ENCODE measurements around the gene MDFIC2. TPM values are rescaled to one million over a fixed set of nuclear protein-coding genes. Genes with fewer than 3 reads are reported as not detected.

The MDFIC2 gene
- total and polyA plus RNA-seq, 4 donors: not detected

- H3K4me3 ChIP-seq (ENCODE audit: low read length in 2 of 2): no peak overlapping the region
- H3K9me3 ChIP-seq (ENCODE audit: control insufficient read depth, low read length): no peaks in the 10 kb centered on the region
- no peak for DNase-seq
- intact Hi-C loops (cut with DNase I): no loop called here
- no peak for ATAC-seq (ENCODE audit: low FRiP score)
- H3K4me1 ChIP-seq (ENCODE audit: control insufficient read depth in 1 of 2, insufficient read depth in 2 of 2, low read length in 2 of 2): no peaks in the 10 kb centered on the region
- H3K27me3 ChIP-seq (ENCODE audit: control insufficient read depth in 1 of 2, insufficient read depth in 2 of 2, low read length in 1 of 2): no peaks in the 10 kb centered on the region
- WGBS, 2 donors: 22 to 25% methylated on average over 12 of the region's 12 CpGs
- H3K27ac ChIP-seq (ENCODE audit: low read depth in 1 of 2, low read length in 2 of 2): no peak overlapping the region
- no peaks in the 10 kb centered on the region for H3K36me3 ChIP-seq (ENCODE audit: control insufficient read depth in 1 of 2, insufficient read depth in 2 of 2, low read length in 1 of 2)
Observed at GRCh38 chr3:70182166-70182565, 130.3 kb downstream of the MDFIC2 start.

GRCh38 chr3:70180664-70181063 is 131.8 kb downstream of the MDFIC2 start:
- H3K4me1 ChIP-seq (ENCODE audit: control insufficient read depth in 1 of 2, insufficient read depth in 2 of 2, low read length in 2 of 2): no peaks in the 10 kb centered on the region
- no peak for DNase-seq
- intact Hi-C loops (cut with DNase I): no loop called here
- H3K27ac ChIP-seq (ENCODE audit: low read depth in 1 of 2, low read length in 2 of 2): no peak overlapping the region
- no peak overlapping the region for H3K4me3 ChIP-seq (ENCODE audit: low read length in 2 of 2)
- H3K9me3 ChIP-seq (ENCODE audit: control insufficient read depth, low read length): no peaks in the 10 kb centered on the region
- WGBS, 2 donors: 90 to 92% methylated on average over 6 of the region's 6 CpGs
- no peaks in the 10 kb centered on the region for H3K27me3 ChIP-seq (ENCODE audit: control insufficient read depth in 1 of 2, insufficient read depth in 2 of 2, low read length in 1 of 2)
- no peaks in the 10 kb centered on the region for H3K36me3 ChIP-seq (ENCODE audit: control insufficient read depth in 1 of 2, insufficient read depth in 2 of 2, low read length in 1 of 2)
- ATAC-seq (ENCODE audit: low FRiP score): no peak

- Histone ChIP-seq H3K9me3 (ENCODE audit: control insufficient read depth, low read length) (no peaks in the 10 kb centered on the region), H3K27ac (ENCODE audit: low read depth in 1 of 2, low read length in 2 of 2) (no peak overlapping the region), H3K27me3 (ENCODE audit: control insufficient read depth in 1 of 2, insufficient read depth in 2 of 2, low read length in 1 of 2) (no peaks in the 10 kb centered on the region), H3K4me1 (ENCODE audit: control insufficient read depth in 1 of 2, insufficient read depth in 2 of 2, low read length in 2 of 2) (no peaks in the 10 kb centered on the region), H3K4me3 (ENCODE audit: low read length in 2 of 2) (no peak overlapping the region), H3K36me3 (ENCODE audit: control insufficient read depth in 1 of 2, insufficient read depth in 2 of 2, low read length in 1 of 2) (no peaks in the 10 kb centered on the region)
- DNase-seq: no peak
- intact Hi-C loops (cut with DNase I): no loop called here
- no peak for ATAC-seq (ENCODE audit: low FRiP score)
- 91 to 96% methylated on average over 3 of the region's 3 CpGs for WGBS, 2 donors
Observed at GRCh38 chr3:70179111-70179510, 133.3 kb downstream of the MDFIC2 start.

- no peak for DNase-seq
- no peak for ATAC-seq (ENCODE audit: low FRiP score)
- Histone ChIP-seq H3K4me1 (ENCODE audit: control insufficient read depth in 1 of 2, insufficient read depth in 2 of 2, low read length in 2 of 2) (no peaks in the 10 kb centered on the region), H3K27me3 (ENCODE audit: control insufficient read depth in 1 of 2, insufficient read depth in 2 of 2, low read length in 1 of 2) (no peaks in the 10 kb centered on the region), H3K36me3 (ENCODE audit: control insufficient read depth in 1 of 2, insufficient read depth in 2 of 2, low read length in 1 of 2) (no peaks in the 10 kb centered on the region), H3K4me3 (ENCODE audit: low read length in 2 of 2) (no peak overlapping the region), H3K9me3 (ENCODE audit: control insufficient read depth, low read length) (no peaks in the 10 kb centered on the region), H3K27ac (ENCODE audit: low read depth in 1 of 2, low read length in 2 of 2) (no peak overlapping the region)
- 83% methylated on average over 8 of the region's 8 CpGs for WGBS, 2 donors
- intact Hi-C loops (cut with DNase I): no loop called here
Observed at GRCh38 chr3:70177881-70178645, 134.4 kb downstream of the MDFIC2 start.

- Histone ChIP-seq H3K4me3 (ENCODE audit: low read length in 2 of 2) (no peak overlapping the region), H3K36me3 (ENCODE audit: control insufficient read depth in 1 of 2, insufficient read depth in 2 of 2, low read length in 1 of 2) (no peaks in the 10 kb centered on the region), H3K27ac (ENCODE audit: low read depth in 1 of 2, low read length in 2 of 2) (no peak overlapping the region), H3K9me3 (ENCODE audit: control insufficient read depth, low read length) (no peaks in the 10 kb centered on the region), H3K27me3 (ENCODE audit: control insufficient read depth in 1 of 2, insufficient read depth in 2 of 2, low read length in 1 of 2) (no peaks in the 10 kb centered on the region), H3K4me1 (ENCODE audit: control insufficient read depth in 1 of 2, insufficient read depth in 2 of 2, low read length in 2 of 2) (no peaks in the 10 kb centered on the region)
- intact Hi-C loops (cut with DNase I): no loop called here
- WGBS, 2 donors: 87 to 91% methylated on average over 4 of the region's 4 CpGs
- ATAC-seq (ENCODE audit: low FRiP score): no peak
- DNase-seq: no peak
Observed at GRCh38 chr3:70176224-70176623, 136.2 kb downstream of the MDFIC2 start.

GRCh38 chr3:70156808-70157207 is 155.6 kb downstream of the MDFIC2 start:
- H3K36me3 ChIP-seq (ENCODE audit: control insufficient read depth in 1 of 2, insufficient read depth in 2 of 2, low read length in 1 of 2): no peaks in the 10 kb centered on the region
- intact Hi-C loops (cut with DNase I): no loop called here
- WGBS, 2 donors: 92 to 94% methylated on average over 1 of the region's 1 CpG

GRCh38 chr3:70150599-70150998 is 161.8 kb downstream of the MDFIC2 start:
- no peaks in the 10 kb centered on the region for H3K27me3 ChIP-seq (ENCODE audit: control insufficient read depth in 1 of 2, insufficient read depth in 2 of 2, low read length in 1 of 2)
- intact Hi-C loops (cut with DNase I): no loop called here
- H3K9me3 ChIP-seq (ENCODE audit: control insufficient read depth, low read length): no peaks in the 10 kb centered on the region
- no peaks in the 10 kb centered on the region for H3K36me3 ChIP-seq (ENCODE audit: control insufficient read depth in 1 of 2, insufficient read depth in 2 of 2, low read length in 1 of 2)
- no peak overlapping the region for H3K4me3 ChIP-seq (ENCODE audit: low read length in 2 of 2)
- H3K27ac ChIP-seq (ENCODE audit: low read depth in 1 of 2, low read length in 2 of 2): no peak overlapping the region
- ATAC-seq (ENCODE audit: low FRiP score) (no peak), DNase-seq (no peak)
- WGBS, 2 donors: 66 to 77% methylated on average over 3 of the region's 3 CpGs
- no peaks in the 10 kb centered on the region for H3K4me1 ChIP-seq (ENCODE audit: control insufficient read depth in 1 of 2, insufficient read depth in 2 of 2, low read length in 2 of 2)

More at GRCh38 chr3:70156808-70157207, 155.6 kb downstream of the MDFIC2 start:
- no peak for DNase-seq
- Histone ChIP-seq H3K4me3 (ENCODE audit: low read length in 2 of 2) (no peak overlapping the region), H3K9me3 (ENCODE audit: control insufficient read depth, low read length) (no peaks in the 10 kb centered on the region), H3K27ac (ENCODE audit: low read depth in 1 of 2, low read length in 2 of 2) (no peak overlapping the region), H3K27me3 (ENCODE audit: control insufficient read depth in 1 of 2, insufficient read depth in 2 of 2, low read length in 1 of 2) (no peaks in the 10 kb centered on the region), H3K4me1 (ENCODE audit: control insufficient read depth in 1 of 2, insufficient read depth in 2 of 2, low read length in 2 of 2) (no peaks in the 10 kb centered on the region)
- no peak for ATAC-seq (ENCODE audit: low FRiP score)

GRCh38 chr3:70149714-70150400 is 162.6 kb downstream of the MDFIC2 start:
- Histone ChIP-seq H3K4me1 (ENCODE audit: control insufficient read depth in 1 of 2, insufficient read depth in 2 of 2, low read length in 2 of 2) (no peaks in the 10 kb centered on the region), H3K27ac (ENCODE audit: low read depth in 1 of 2, low read length in 2 of 2) (no peak overlapping the region), H3K9me3 (ENCODE audit: control insufficient read depth, low read length) (no peaks in the 10 kb centered on the region), H3K27me3 (ENCODE audit: control insufficient read depth in 1 of 2, insufficient read depth in 2 of 2, low read length in 1 of 2) (no peaks in the 10 kb centered on the region), H3K4me3 (ENCODE audit: low read length in 2 of 2) (no peak overlapping the region), H3K36me3 (ENCODE audit: control insufficient read depth in 1 of 2, insufficient read depth in 2 of 2, low read length in 1 of 2) (no peaks in the 10 kb centered on the region)
- DNase-seq: no peak
- ATAC-seq (ENCODE audit: low FRiP score): no peak
- intact Hi-C loops (cut with DNase I): no loop called here
- 14 to 27% methylated on average over 4 of the region's 4 CpGs for WGBS, 2 donors

Measured in aorta (tissue), 5 donors.